Karpas-422 (cell line): Measurements from ENCODE around the gene SPOCK1. TPM values are rescaled to one million over a fixed set of nuclear protein-coding genes. Genes with fewer than 3 reads are reported as not detected.

Experiments
- DNase-seq: peaks from one replicate; pipeline ENCODE4 v3.0.0-alpha.2; 2015
- H2AFZ ChIP-seq: fragments of 200-600 bp; sonication (generic); 2 replicates; pipeline ENCODE4 v1.6.1; 2014; ENCODE audit warnings: antibody characterized with exemption, low read length, mixed read lengths
- H3K27ac ChIP-seq: fragments of 200-600 bp; sonication (generic); 2 replicates; pipeline ENCODE4 v1.5.1; 2014; ENCODE audit warnings: mild to moderate bottlenecking, low read length, moderate library complexity
- H3K27me3 ChIP-seq: fragments of 200-600 bp; sonication (generic); 2 replicates; pipeline ENCODE4 v1.6.1; 2014; ENCODE audit warnings: low read length, mixed read lengths
- H3K36me3 ChIP-seq: fragments of 200-600 bp; sonication (generic); 2 replicates; pipeline ENCODE4 v1.6.1; 2014; ENCODE audit warnings: low read length, mixed read lengths; ENCODE audit not compliant: insufficient read depth
- H3K4me1 ChIP-seq: fragments of 200-600 bp; sonication (generic); 2 replicates; pipeline ENCODE4 v1.6.1; 2014; ENCODE audit warnings: mild to moderate bottlenecking, low read length, mixed read lengths
- H3K4me2 ChIP-seq: fragments of 200-600 bp; sonication (generic); 2 replicates; pipeline ENCODE4 v1.6.1; 2014; ENCODE audit warnings: low read length, low read depth, mild to moderate bottlenecking; ENCODE audit not compliant: poor library complexity, severe bottlenecking
- H3K4me3 ChIP-seq: fragments of 200-600 bp; sonication (generic); 2 replicates; pipeline ENCODE4 v1.5.1; 2014; ENCODE audit warnings: mild to moderate bottlenecking, antibody characterized with exemption, low read length, mixed read lengths
- H3K79me2 ChIP-seq: fragments of 200-600 bp; sonication (generic); 2 replicates; pipeline ENCODE4 v1.6.1; 2014; ENCODE audit warnings: mild to moderate bottlenecking, low read length, mixed read lengths
- H3K9ac ChIP-seq: fragments of 200-600 bp; sonication (generic); 2 replicates; pipeline ENCODE4 v1.6.0; 2014; ENCODE audit warnings: low read length
- H3K9me2 ChIP-seq: fragments of 200-600 bp; sonication (generic), shearing (Covaris generic); replicated peaks from 2 replicates; pipeline ENCODE4 v1.6.0; 2014; ENCODE audit warnings: mild to moderate bottlenecking, low read length, moderate library complexity; ENCODE audit not compliant: insufficient read depth
- H3K9me3 ChIP-seq: fragments of 300-700, 200-600 bp; sonication (generic); 2 replicates; pipeline ENCODE4 v1.6.1; 2014; ENCODE audit warnings: low read length, mixed read lengths
- H4K20me1 ChIP-seq: fragments of 200-600 bp; sonication (generic); 2 replicates; pipeline ENCODE4 v1.6.1; 2014; ENCODE audit warnings: mild to moderate bottlenecking, antibody characterized with exemption, low read length, low read depth; ENCODE audit not compliant: insufficient read depth
- total RNA-seq: library from RNA; depleted of rRNA; stranded (reverse); fragments of >200 nt; shearing (Covaris generic); gene quantifications from 2 replicates; pipeline ENCODE4 v1.2.3, GENCODE V29; 2014; ENCODE audit warnings: low replicate concordance

The SPOCK1 gene
- total RNA-seq, 1 experiment from 2014 or later, result 1.0 TPM

DNA sequence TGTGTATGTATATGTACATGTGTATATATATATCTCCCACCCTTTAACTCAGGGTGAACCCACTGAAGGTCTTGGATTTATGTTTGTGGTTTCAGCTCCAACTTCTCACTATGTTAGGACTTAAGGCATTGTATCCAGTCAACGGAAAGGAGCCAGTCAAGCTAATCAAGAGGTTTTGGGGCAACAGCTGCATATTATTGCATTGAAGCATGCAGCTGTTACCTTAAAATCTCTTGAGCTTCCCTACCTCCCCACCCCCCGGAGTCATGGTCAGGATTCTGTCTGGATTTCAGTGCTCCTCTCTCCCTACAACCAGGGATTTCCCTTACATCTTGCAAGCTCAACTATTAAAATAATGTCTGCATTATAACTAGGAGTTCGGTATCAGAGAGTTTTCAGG lies 399.5 kb downstream of the SPOCK1 start:
- Histone ChIP-seq H3K4me2 (no peak overlapping the region), H3K9me3 (no peaks in the 10 kb centered on the region), H3K9ac (no peak overlapping the region), H3K36me3 (no peaks in the 10 kb centered on the region), H4K20me1 (no peaks in the 10 kb centered on the region), H3K4me3 (no peak overlapping the region), H3K79me2 (no peaks in the 10 kb centered on the region), H3K4me1 (no peaks in the 10 kb centered on the region), H3K27ac (no peak overlapping the region), H2AFZ (no peak overlapping the region), H3K9me2 (no peaks in the 10 kb centered on the region), H3K27me3 (no peaks in the 10 kb centered on the region)
- DNase-seq, result no peak

DNA sequence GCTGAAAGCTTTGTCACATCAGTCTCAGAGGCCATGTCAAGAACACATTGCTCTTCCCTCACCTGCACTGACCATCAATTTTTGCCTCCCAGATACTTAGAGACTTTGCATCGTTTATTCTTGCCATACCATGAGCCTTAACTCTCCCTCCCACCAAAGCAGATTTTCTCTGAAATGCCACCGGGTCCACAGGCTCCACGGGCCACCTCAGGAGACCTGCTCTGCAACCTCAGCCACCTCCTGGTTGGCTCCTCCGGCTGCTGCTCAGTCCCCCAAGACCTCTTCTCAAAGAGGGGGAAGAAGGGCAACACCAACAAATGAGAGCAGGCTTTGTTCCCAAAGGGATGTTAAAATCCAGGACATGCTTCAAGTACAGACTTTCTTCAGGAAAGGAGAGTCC lies 400.5 kb downstream of the SPOCK1 start:
- Histone ChIP-seq H3K27me3 (no peaks in the 10 kb centered on the region), H3K4me3 (no peak overlapping the region), H3K9me3 (no peaks in the 10 kb centered on the region), H3K4me1 (no peaks in the 10 kb centered on the region), H3K36me3 (no peaks in the 10 kb centered on the region), H3K79me2 (no peaks in the 10 kb centered on the region), H3K4me2 (no peak overlapping the region), H3K9me2 (no peaks in the 10 kb centered on the region), H2AFZ (no peak overlapping the region), H4K20me1 (no peaks in the 10 kb centered on the region), H3K9ac (no peak overlapping the region), H3K27ac (no peak overlapping the region)
- no peak for DNase-seq

DNA sequence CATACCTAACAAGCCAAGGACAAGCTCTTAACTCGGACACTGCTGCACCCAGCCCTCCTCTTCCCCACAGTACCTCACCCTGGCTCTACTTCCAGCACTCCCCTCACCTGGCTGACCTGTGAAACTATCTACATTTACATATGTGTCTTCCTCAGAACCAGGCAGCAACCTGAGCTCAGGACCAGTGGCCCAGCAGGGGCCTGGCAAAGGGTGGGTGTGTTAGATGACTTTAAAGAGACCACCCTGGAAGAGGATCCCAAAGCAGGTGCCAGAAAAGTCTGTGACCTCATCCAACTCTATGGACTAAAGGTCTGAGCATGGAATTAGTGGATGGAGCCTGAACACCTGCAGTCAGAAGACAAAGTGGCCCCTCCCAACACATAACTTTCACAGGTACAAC lies 400.9 kb downstream of the SPOCK1 start:
- no peak for DNase-seq
- H2AFZ ChIP-seq, result no peak overlapping the region
- no peak overlapping the region for H3K4me2 ChIP-seq
- H3K9me3 ChIP-seq, result no peaks in the 10 kb centered on the region
- no peaks in the 10 kb centered on the region for H3K9me2 ChIP-seq
- H3K36me3 ChIP-seq, result no peaks in the 10 kb centered on the region
- no peaks in the 10 kb centered on the region for H3K27me3 ChIP-seq
- H3K79me2 ChIP-seq, result no peaks in the 10 kb centered on the region
- H4K20me1 ChIP-seq, result no peaks in the 10 kb centered on the region
- no peaks in the 10 kb centered on the region for H3K4me1 ChIP-seq
- no peak overlapping the region for H3K27ac ChIP-seq
- H3K4me3 ChIP-seq, result no peak overlapping the region
- no peak overlapping the region for H3K9ac ChIP-seq

DNA sequence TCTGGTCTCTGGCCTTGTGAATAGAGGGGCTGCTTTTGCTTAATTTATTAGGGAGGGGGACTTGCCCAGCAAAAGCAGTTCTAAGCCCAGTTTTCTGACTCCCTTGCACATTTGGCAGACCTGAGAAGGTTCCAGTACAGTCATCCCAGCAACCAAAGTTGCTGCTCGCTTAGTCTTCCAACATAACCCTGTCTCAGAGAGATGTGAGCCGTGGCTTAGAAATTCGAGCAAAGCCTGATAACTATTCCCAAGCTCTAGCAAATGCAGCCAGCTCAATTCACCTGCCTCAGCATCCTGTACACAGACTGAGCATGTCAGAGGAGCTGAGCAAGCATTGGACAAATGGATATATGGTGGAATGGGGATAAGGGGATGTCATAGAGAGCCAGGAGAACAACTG lies 401.9 kb downstream of the SPOCK1 start:
- DNase-seq, result no peak
- no peaks in the 10 kb centered on the region for H3K36me3 ChIP-seq
- H2AFZ ChIP-seq, result no peak overlapping the region
- no peaks in the 10 kb centered on the region for H3K27me3 ChIP-seq
- H3K4me1 ChIP-seq, result no peaks in the 10 kb centered on the region
- H3K9me3 ChIP-seq, result no peaks in the 10 kb centered on the region
- H3K9ac ChIP-seq, result no peak overlapping the region
- no peak overlapping the region for H3K4me3 ChIP-seq
- no peak overlapping the region for H3K4me2 ChIP-seq
- H3K79me2 ChIP-seq, result no peaks in the 10 kb centered on the region
- H4K20me1 ChIP-seq, result no peaks in the 10 kb centered on the region
- no peaks in the 10 kb centered on the region for H3K9me2 ChIP-seq
- H3K27ac ChIP-seq, result no peak overlapping the region

GRCh38 chr5:137096149-137097103 lies 402.7 kb downstream of the SPOCK1 start:
- no peak overlapping the region for H3K9ac ChIP-seq
- no peak overlapping the region for H2AFZ ChIP-seq
- H3K4me1 ChIP-seq, result no peaks in the 10 kb centered on the region
- no peaks in the 10 kb centered on the region for H3K27me3 ChIP-seq
- H3K4me3 ChIP-seq, result no peak overlapping the region
- H3K4me2 ChIP-seq, result no peak overlapping the region
- no peaks in the 10 kb centered on the region for H3K9me2 ChIP-seq
- DNase-seq, result no peak
- no peak overlapping the region for H3K27ac ChIP-seq
- no peaks in the 10 kb centered on the region for H3K79me2 ChIP-seq
- H3K36me3 ChIP-seq, result no peaks in the 10 kb centered on the region
- no peaks in the 10 kb centered on the region for H3K9me3 ChIP-seq
- no peaks in the 10 kb centered on the region for H4K20me1 ChIP-seq

DNA sequence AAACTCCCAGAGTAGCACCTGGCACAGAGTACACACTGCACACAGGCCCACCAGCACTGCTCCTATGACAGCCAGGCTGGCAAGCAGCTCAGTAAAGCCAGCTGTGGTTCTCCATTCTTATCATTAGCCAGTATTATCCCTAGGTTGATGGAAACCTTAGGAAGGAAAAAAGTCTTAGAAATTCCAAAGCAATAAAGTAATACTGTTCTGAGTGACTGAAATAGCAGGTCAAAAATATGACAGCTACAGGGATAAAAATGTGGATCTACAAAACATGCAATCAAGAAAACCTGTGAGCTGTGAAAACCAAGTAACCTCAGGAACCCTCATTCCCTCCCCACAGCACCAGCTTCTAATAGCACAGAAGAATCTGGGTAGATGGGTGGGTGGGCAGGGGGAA lies 403.5 kb downstream of the SPOCK1 start:
- no peak overlapping the region for H3K4me3 ChIP-seq
- no peak overlapping the region for H3K4me2 ChIP-seq
- H2AFZ ChIP-seq, result no peak overlapping the region
- no peaks in the 10 kb centered on the region for H3K27me3 ChIP-seq
- no peaks in the 10 kb centered on the region for H3K9me3 ChIP-seq
- DNase-seq, result no peak
- H3K9me2 ChIP-seq, result no peaks in the 10 kb centered on the region
- no peak overlapping the region for H3K9ac ChIP-seq
- no peaks in the 10 kb centered on the region for H3K79me2 ChIP-seq
- no peak overlapping the region for H3K27ac ChIP-seq
- peaks cover 6% of the 10 kb centered on the region for H3K4me1 ChIP-seq
- no peaks in the 10 kb centered on the region for H4K20me1 ChIP-seq
- H3K36me3 ChIP-seq, result no peaks in the 10 kb centered on the region

GRCh38 chr5:137092831-137093230 lies 406.3 kb downstream of the SPOCK1 start:
- Histone ChIP-seq H3K9ac (no peak overlapping the region), H4K20me1 (no peaks in the 10 kb centered on the region), H3K4me1 (peaks cover 11% of the 10 kb centered on the region), H3K27me3 (no peaks in the 10 kb centered on the region), H3K4me2 (no peak overlapping the region), H3K36me3 (no peaks in the 10 kb centered on the region), H3K9me2 (no peaks in the 10 kb centered on the region), H3K79me2 (no peaks in the 10 kb centered on the region), H3K4me3 (no peak overlapping the region), H3K9me3 (no peaks in the 10 kb centered on the region), H3K27ac (no peak overlapping the region), H2AFZ (no peak overlapping the region)
- DNase-seq, result no peak

GRCh38 chr5:137091472-137091871 lies 407.7 kb downstream of the SPOCK1 start:
- Histone ChIP-seq H3K4me1 (peaks cover 11% of the 10 kb centered on the region), H3K79me2 (no peaks in the 10 kb centered on the region), H3K4me2 (no peak overlapping the region), H3K27ac (no peak overlapping the region), H2AFZ (no peak overlapping the region), H4K20me1 (no peaks in the 10 kb centered on the region), H3K4me3 (no peak overlapping the region), H3K36me3 (no peaks in the 10 kb centered on the region), H3K9ac (no peak overlapping the region), H3K9me2 (no peaks in the 10 kb centered on the region), H3K9me3 (no peaks in the 10 kb centered on the region), H3K27me3 (no peaks in the 10 kb centered on the region)
- no peak for DNase-seq
